ENCODE measurements around the gene FLNC. TPM values are rescaled to one million over a fixed set of nuclear protein-coding genes. Genes with fewer than 3 reads are reported as not detected.

FLNC gene
- total RNA-seq, 1 donor from 2014 or later, result 54.0 TPM

DNA sequence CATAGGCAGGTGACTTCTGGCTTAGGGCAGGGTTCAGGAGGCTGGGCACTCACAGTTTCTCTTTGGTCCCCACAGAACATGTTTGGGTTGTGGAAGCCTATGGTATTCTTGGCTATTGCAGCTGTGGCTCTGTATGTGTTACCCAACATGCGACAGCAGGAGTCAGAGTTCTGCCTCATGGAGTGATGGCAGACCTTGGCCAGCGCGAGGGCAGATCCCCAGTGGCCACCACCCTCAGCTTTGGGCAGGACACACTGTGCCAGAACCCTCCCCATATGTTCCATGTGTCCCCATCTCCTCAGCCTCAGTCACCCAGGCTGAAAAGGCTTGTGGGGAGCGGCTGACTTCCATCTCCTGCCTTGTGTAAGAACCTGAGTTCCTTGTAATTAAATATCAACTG, 8.5 kb upstream of the FLNC start:
- no peak for DNase-seq (ENCODE audit: extremely low spot score, unreplicated experiment)
- Mint-ChIP-seq H3K4me1 (ENCODE audit: unreplicated experiment) (peaks cover 6% of the 10 kb centered on the region), H3K36me3 (no peaks in the 10 kb centered on the region), H3K27me3 (peaks cover 4% of the 10 kb centered on the region), H3K4me3 (no peak overlapping the region), H3K27ac (no peak overlapping the region), H3K9me3 (no peaks in the 10 kb centered on the region)
- TF ChIP-seq, protein P1, sequence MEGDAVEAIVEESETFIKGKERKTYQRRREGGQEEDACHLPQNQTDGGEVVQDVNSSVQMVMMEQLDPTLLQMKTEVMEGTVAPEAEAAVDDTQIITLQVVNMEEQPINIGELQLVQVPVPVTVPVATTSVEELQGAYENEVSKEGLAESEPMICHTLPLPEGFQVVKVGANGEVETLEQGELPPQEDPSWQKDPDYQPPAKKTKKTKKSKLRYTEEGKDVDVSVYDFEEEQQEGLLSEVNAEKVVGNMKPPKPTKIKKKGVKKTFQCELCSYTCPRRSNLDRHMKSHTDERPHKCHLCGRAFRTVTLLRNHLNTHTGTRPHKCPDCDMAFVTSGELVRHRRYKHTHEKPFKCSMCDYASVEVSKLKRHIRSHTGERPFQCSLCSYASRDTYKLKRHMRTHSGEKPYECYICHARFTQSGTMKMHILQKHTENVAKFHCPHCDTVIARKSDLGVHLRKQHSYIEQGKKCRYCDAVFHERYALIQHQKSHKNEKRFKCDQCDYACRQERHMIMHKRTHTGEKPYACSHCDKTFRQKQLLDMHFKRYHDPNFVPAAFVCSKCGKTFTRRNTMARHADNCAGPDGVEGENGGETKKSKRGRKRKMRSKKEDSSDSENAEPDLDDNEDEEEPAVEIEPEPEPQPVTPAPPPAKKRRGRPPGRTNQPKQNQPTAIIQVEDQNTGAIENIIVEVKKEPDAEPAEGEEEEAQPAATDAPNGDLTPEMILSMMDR (conservative IDR thresholded peaks at IDR 0.05), result no peak

DNA sequence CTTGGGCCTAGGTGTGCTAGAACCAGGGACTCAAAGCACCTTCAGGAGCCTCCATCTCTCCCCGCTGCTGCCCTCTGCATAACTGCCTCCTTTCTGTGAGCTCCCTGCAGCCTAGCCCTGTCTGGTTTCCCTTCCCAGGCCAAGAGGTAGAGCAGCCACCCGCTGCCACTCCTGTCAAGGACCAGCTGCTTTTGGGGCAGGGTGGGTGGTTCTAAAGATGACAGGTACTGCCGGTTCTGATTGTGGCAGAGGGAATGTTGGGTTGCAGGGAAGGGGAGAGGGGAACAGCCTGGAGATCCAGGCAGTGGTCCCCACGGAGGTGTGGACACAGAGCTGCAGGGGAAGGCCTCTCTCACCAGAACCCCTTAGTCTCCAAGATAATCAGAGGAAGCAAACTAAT, 3.7 kb upstream of the FLNC start:
- no peaks in the 10 kb centered on the region for H3K36me3 Mint-ChIP-seq
- no peak for DNase-seq (ENCODE audit: extremely low spot score, unreplicated experiment)
- H3K4me1 Mint-ChIP-seq (ENCODE audit: unreplicated experiment), result peaks cover 18% of the 10 kb centered on the region
- TF ChIP-seq, protein P1 (conservative IDR thresholded peaks at IDR 0.05), result no peak
- H3K4me3 Mint-ChIP-seq, result no peak overlapping the region
- H3K27me3 Mint-ChIP-seq, result peaks cover 7% of the 10 kb centered on the region
- no peaks in the 10 kb centered on the region for H3K9me3 Mint-ChIP-seq
- no peak overlapping the region for H3K27ac Mint-ChIP-seq

DNA sequence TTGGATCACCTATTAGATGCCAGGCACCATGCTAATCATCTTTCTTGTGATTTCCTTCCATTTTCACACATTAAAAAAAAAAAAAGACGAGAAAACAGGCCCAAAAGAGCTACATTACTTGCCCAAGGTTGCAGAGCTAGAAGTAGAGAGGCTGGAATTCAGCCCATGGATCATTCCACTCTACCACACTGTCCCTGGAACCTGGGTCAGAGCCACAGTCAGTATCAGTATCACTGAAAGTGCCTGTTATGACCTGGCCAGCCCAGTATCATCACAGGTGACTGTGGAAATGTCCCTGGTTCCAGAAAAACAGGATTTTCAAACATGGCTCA, 3.3 kb upstream of the FLNC start:
- no peak for DNase-seq (ENCODE audit: extremely low spot score, unreplicated experiment)
- Mint-ChIP-seq H3K27ac (no peak overlapping the region), H3K27me3 (peaks cover 7% of the 10 kb centered on the region), H3K36me3 (no peaks in the 10 kb centered on the region), H3K4me3 (no peak overlapping the region), H3K4me1 (ENCODE audit: unreplicated experiment) (peaks cover 18% of the 10 kb centered on the region), H3K9me3 (no peaks in the 10 kb centered on the region)
- TF ChIP-seq, protein P1 (conservative IDR thresholded peaks at IDR 0.05), result no peak

DNA sequence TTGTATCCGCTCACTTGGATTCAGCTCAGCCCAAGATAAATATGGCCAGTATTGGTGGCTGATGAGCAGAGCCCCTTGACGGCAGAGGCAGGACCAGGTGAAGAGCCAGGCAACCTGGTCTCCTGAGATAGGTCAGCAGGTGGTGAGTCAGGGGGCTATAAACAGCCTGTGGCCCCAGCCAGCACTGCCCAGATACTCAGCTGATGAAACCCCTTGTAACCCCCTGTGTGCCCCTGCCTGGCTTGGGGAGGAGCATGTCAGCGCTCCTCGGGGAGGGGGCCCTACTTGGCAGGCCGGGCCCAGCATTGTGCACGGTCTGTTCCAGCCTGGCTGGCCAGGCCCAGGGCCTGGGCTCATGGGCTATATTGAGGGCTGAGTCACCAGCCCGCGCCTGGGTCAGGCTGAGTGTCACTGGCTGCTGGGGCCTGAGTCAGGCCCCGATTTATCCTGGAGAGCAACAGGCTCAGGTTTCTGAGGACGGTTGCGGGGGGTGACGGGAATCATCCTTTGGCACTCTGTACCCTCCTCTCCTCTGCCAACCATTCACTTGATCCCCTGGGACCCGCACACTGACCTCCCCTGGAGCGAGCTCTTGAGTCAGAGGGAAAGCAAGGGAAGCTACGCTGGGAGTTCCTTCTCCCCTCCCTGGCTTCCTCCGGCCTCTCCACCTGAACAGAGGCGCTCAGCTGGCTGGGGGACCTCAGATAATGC, 2.8 kb upstream of the FLNC start:
- no peaks in the 10 kb centered on the region for H3K36me3 Mint-ChIP-seq
- peaks cover 7% of the 10 kb centered on the region for H3K27me3 Mint-ChIP-seq
- peak overlapping the region; percentile 23 for H3K27ac Mint-ChIP-seq
- TF ChIP-seq, protein P1 (conservative IDR thresholded peaks at IDR 0.05), result no peak
- H3K9me3 Mint-ChIP-seq, result no peaks in the 10 kb centered on the region
- H3K4me1 Mint-ChIP-seq (ENCODE audit: unreplicated experiment), result peaks cover 16% of the 10 kb centered on the region
- no peak for DNase-seq (ENCODE audit: extremely low spot score, unreplicated experiment)
- H3K4me3 Mint-ChIP-seq, result peak overlapping the region; percentile 60

DNA sequence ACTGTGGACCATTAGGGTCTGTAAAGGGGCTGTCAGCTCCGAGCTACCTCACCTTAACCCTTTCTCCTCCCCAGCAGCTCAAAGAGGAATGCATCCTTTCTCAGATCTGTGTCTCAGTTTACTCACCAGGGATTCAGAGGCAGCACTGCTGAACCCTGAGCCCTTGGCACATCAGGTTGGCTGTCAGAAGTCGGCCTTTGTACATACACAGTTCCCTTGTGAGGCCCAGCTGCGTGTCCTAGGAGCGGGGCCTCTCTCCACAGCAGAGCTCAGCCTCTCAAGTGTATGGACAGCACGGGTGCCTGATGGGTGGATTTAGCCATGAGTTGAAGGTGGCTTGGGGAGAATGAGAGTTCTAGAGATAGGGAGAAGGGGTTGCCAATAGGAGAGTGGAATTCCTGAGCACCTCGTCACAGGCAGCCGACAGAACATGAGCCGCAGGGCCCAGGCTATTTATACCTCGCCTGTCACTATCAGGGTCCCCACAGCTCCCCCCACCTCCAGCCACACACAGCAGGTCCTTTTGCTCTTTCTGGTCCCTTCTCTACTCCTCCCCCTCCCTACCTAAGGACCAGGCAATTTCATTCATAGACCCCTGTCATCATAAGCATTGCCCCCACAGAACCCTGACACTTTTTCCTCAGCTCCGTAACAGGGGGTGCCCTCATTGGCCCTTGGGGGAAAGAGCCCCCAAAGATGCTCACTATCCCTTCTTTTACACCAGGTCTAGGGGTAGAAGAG, 2.1 kb upstream of the FLNC start:
- no peak for DNase-seq (ENCODE audit: extremely low spot score, unreplicated experiment)
- peaks cover 12% of the 10 kb centered on the region for H3K4me1 Mint-ChIP-seq (ENCODE audit: unreplicated experiment)

More for the DNA sequence above, 2.1 kb upstream of the FLNC start:
- Mint-ChIP-seq H3K4me3 (peak overlapping the region; percentile 60), H3K27me3 (peaks cover 7% of the 10 kb centered on the region), H3K9me3 (no peaks in the 10 kb centered on the region), H3K36me3 (no peaks in the 10 kb centered on the region), H3K27ac (peak overlapping the region; percentile 23)
- TF ChIP-seq, protein P1 (conservative IDR thresholded peaks at IDR 0.05), result no peak
